Naive thymus-derived CD8-positive, alpha-beta T cell (primary cell): ENCODE data around the gene TNFRSF14. TPM values are rescaled to one million over a fixed set of nuclear protein-coding genes. Genes with fewer than 3 reads are reported as not detected.

Experiments
- ATAC-seq, 2 donors: fragments of 150-1000 bp; cut with Tn5 transposase in 1 of 2; sonication (Bioruptor Pico), chemical (Tn5 transposase) in 1 of 2; 1 replicate in 1 of 2; 2 replicates in 1 of 2; pipeline ENCODE4 v1.10.0; 2021; ENCODE audit warnings: mild to moderate bottlenecking in 2 of 2, moderate library complexity in 2 of 2
- POLR2A ChIA-PET: fragments of 350-600 bp; sonication (Branson Sonifier 250); formaldehyde crosslinking; loops from one replicate; lab custom pipeline; 2021; ENCODE audit warnings: antibody characterized with exemption; lab: Charles Lee
- DNase-seq, 10 donors: peaks; one replicate each; pipeline versions ENCODE4 v3.0.0 to v3.0.0-alpha.2; 2020 to 2022
- H3K27ac Mint-ChIP-seq, 10 donors: one replicate each; pipeline ENCODE4 v1.8.0; 2020 to 2022; ENCODE audit warnings: mild to moderate bottlenecking in 10 of 10, mixed read lengths in 10 of 10, moderate library complexity in 4 of 10, inconsistent platforms in 1 of 10
- H3K27me3 Mint-ChIP-seq, 5 donors: one replicate each; pipeline ENCODE4 v1.8.0; 2021 to 2022; ENCODE audit warnings: mixed read lengths in 5 of 5
- H3K36me3 Mint-ChIP-seq, 3 donors: one replicate each; pipeline ENCODE4 v1.8.0; 2020 to 2022; ENCODE audit warnings: mixed read lengths in 3 of 3, mild to moderate bottlenecking in 2 of 3, inconsistent platforms in 1 of 3
- H3K4me1 Mint-ChIP-seq, 4 donors: one replicate each; pipeline ENCODE4 v1.8.0; 2021 to 2022; ENCODE audit warnings: mixed read lengths in 4 of 4
- H3K4me3 Mint-ChIP-seq, 10 donors: one replicate each; pipeline ENCODE4 v1.8.0; 2020 to 2022; ENCODE audit warnings: mild to moderate bottlenecking in 10 of 10, mixed read lengths in 10 of 10, moderate library complexity in 6 of 10, inconsistent platforms in 1 of 10
- H3K9me3 Mint-ChIP-seq, 9 donors: one replicate each; pipeline ENCODE4 v1.8.0; 2020 to 2022; ENCODE audit warnings: mixed read lengths in 9 of 9, mild to moderate bottlenecking in 3 of 9, inconsistent platforms in 1 of 9, moderate library complexity in 1 of 9
- polyA plus RNA-seq, 3 donors: library from polyadenylated mRNA; unstranded; fragments of 300-500 nt; fragmentation: Illumina TruSeq; gene quantifications; one replicate each; pipeline ENCODE4 v1.2.3, GENCODE V29; 2021
- total RNA-seq, 8 experiments: library from RNA in 2 of 8; stranded (reverse) in 2 of 8; gene quantifications; one replicate each; pipeline ENCODE4 v1.2.3 and lab custom pipeline; 2021 to 2026

TNFRSF14 gene
- total and polyA plus RNA-seq, 5 experiments from 2014 or later, result 45.8 to 190 (median 61.6) TPM

DNA sequence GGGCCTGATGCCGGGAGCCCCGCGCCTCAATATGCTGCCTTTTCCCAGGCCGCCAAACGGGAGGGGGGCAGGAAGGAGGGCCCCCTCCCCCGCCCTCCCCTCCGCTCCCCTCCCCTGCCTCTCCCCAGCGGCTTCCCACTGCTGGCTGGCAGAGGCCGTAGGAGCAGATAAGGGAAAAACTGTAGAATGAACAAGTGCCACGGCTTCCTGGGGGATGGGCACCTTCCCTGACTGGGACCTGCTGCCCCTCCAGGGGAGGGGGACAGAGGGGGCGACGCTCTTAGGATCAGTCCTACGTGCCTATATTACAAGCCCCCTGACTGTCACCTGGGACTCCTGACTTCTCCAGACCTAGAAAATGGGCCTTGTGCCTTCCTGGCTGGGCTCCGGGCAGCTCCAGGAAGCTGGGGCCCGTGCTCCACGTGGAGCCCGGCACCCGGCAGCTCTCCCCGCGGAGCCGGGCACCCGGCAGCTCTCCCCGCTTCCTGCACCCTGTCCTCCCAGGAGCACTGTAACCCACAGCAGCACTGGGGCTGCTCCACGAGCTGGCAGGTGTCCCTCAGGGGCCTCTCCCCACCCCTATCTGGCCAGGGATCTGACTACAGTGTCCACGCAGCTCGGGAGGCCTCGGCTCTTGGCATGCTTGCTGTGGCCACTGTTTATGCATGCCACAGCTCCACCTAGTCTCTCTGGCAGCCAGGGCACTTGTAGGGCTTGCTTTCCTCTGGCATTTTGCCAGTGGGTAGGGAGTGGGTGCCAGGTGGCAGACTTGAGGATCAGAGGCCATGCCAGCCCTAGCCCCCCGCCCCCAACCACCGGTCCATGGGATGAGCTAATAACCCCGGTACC lies 25.4 kb upstream of the TNFRSF14 start:
- H3K27me3 Mint-ChIP-seq, result peaks cover 0 to 14% (median 6%) of the 10 kb centered on the region in 5 donors
- H3K4me3 Mint-ChIP-seq, result peak overlapping the region in 8 of 10 donors; percentile 32 to 83 (median 70)
- peak in 1 of 10 donors; percentile 24 for DNase-seq
- POLR2A ChIA-PET, result interaction anchor here (1.0 to 15.0 kb wide), 3 partner anchors 11 to 25 kb away, joined by 3 to 528 read pairs (median 5); partner anchors contain the start of gene TNFRSF14
- no peaks in the 10 kb centered on the region for H3K36me3 Mint-ChIP-seq
- H3K9me3 Mint-ChIP-seq, result no peaks in the 10 kb centered on the region
- ATAC-seq, result no peak
- H3K27ac Mint-ChIP-seq, result peak overlapping the region in 1 of 10 donors; percentile 61
- H3K4me1 Mint-ChIP-seq, result peaks cover 7 to 23% (median 16%) of the 10 kb centered on the region in 4 donors

- DNase-seq, result no peak
- H3K36me3 Mint-ChIP-seq, result no peaks in the 10 kb centered on the region
- H3K9me3 Mint-ChIP-seq, result no peaks in the 10 kb centered on the region
- H3K27ac Mint-ChIP-seq, result no peak overlapping the region
- H3K4me1 Mint-ChIP-seq, result peaks cover 0 to 14% (median 8%) of the 10 kb centered on the region in 4 donors
- H3K4me3 Mint-ChIP-seq, result no peak overlapping the region
- peaks cover 0 to 14% (median 8%) of the 10 kb centered on the region in 5 donors for H3K27me3 Mint-ChIP-seq
- POLR2A ChIA-PET, result interaction anchor here (1.0 to 15.0 kb wide), 5 partner anchors 8 to 117 kb away, joined by 3 to 528 read pairs (median 3); partner anchors contain the start of gene PANK4
- ATAC-seq, result no peak
Observed at GRCh38 chr1:2532485-2533160, 23.5 kb upstream of the TNFRSF14 start.

GRCh38 chr1:2533365-2533764 lies 22.8 kb upstream of the TNFRSF14 start:
- Mint-ChIP-seq H3K36me3 (no peaks in the 10 kb centered on the region), H3K9me3 (no peaks in the 10 kb centered on the region), H3K27me3 (peaks cover 0 to 14% (median 8%) of the 10 kb centered on the region in 5 donors), H3K27ac (peak overlapping the region in 1 of 10 donors; percentile 25), H3K4me1 (peaks cover 0 to 14% (median 7%) of the 10 kb centered on the region in 4 donors), H3K4me3 (no peak overlapping the region)
- no peak for ATAC-seq
- POLR2A ChIA-PET, result interaction anchor here (0.7 to 15.0 kb wide), 3 partner anchors 9 to 40 kb away, joined by 3 to 528 read pairs (median 21); partner anchors contain the start of gene PANK4
- DNase-seq, result no peak

GRCh38 chr1:2534315-2534686 lies 21.9 kb upstream of the TNFRSF14 start:
- no peak for ATAC-seq
- POLR2A ChIA-PET, result interaction anchor here (1.0 to 15.0 kb wide), 4 partner anchors 9 to 119 kb away, joined by 3 to 528 read pairs (median 12); partner anchors contain the start of gene PANK4
- DNase-seq, result no peak

DNA sequence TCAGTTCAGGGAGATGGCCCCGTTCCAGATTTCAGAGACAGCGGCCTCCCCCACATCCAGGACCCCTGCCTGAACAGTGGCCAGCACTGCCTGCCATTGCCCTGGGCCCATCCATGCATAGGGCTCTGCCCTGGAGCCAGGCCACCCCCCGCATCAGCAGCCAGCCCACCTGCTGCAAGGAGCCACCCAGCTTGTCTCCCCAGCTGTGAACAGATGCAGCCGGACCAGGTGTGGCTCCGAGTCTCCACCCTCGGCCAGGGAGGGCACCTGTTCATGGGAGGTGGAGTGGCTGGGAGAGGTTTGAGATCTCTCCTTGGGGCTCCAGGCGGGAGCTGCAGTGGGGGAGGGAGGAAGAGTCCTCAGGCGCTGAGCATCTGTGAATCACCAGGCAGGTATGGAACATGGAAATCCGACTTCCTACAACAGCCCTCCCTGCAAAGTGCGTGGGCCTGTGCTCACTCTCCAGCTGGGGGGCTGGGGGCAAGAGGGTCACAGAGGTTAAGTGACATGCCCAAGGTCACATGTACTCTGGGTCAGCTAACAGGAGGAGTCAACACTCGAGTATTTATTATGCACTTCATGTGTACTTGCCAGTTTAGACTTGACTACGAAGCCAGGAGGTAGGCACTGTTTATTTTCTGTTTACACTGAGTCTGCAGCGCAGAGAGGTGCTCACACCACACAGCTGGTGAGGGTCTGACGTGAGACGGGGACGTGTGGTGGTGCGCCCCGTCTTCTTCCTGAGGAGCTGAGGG lies 21.3 kb upstream of the TNFRSF14 start:
- peaks cover 0 to 9% (median 4%) of the 10 kb centered on the region in 4 donors for H3K4me1 Mint-ChIP-seq
- DNase-seq (no peak), ATAC-seq (no peak)
- peaks cover 0 to 12% (median 8%) of the 10 kb centered on the region in 5 donors for H3K27me3 Mint-ChIP-seq
- H3K9me3 Mint-ChIP-seq, result no peaks in the 10 kb centered on the region
- no peak overlapping the region for H3K27ac Mint-ChIP-seq
- H3K4me3 Mint-ChIP-seq, result no peak overlapping the region
- H3K36me3 Mint-ChIP-seq, result no peaks in the 10 kb centered on the region
- POLR2A ChIA-PET, result interaction anchor here (0.8 to 15.0 kb wide), 5 partner anchors 9 to 119 kb away, joined by 3 to 528 read pairs (median 3); partner anchors contain the start of gene PANK4

More at GRCh38 chr1:2534315-2534686, 21.9 kb upstream of the TNFRSF14 start:
- Mint-ChIP-seq H3K9me3 (no peaks in the 10 kb centered on the region), H3K36me3 (no peaks in the 10 kb centered on the region), H3K27me3 (peaks cover 0 to 12% (median 8%) of the 10 kb centered on the region in 5 donors), H3K4me1 (peaks cover 0 to 8% (median 4%) of the 10 kb centered on the region in 4 donors), H3K27ac (no peak overlapping the region), H3K4me3 (no peak overlapping the region)

GRCh38 chr1:2535455-2535854 lies 20.7 kb upstream of the TNFRSF14 start:
- H3K27ac Mint-ChIP-seq, result no peak overlapping the region
- DNase-seq (no peak), ATAC-seq (no peak)
- no peaks in the 10 kb centered on the region for H3K9me3 Mint-ChIP-seq
- no peak overlapping the region for H3K4me3 Mint-ChIP-seq
- H3K36me3 Mint-ChIP-seq, result no peaks in the 10 kb centered on the region
- peaks cover 0 to 12% (median 8%) of the 10 kb centered on the region in 5 donors for H3K27me3 Mint-ChIP-seq
- H3K4me1 Mint-ChIP-seq, result peaks cover 0 to 9% (median 4%) of the 10 kb centered on the region in 4 donors
- POLR2A ChIA-PET, result interaction anchor here (0.8 to 15.0 kb wide), 5 partner anchors 8 to 120 kb away, joined by 3 to 528 read pairs (median 3); partner anchors contain the start of gene PANK4

DNA sequence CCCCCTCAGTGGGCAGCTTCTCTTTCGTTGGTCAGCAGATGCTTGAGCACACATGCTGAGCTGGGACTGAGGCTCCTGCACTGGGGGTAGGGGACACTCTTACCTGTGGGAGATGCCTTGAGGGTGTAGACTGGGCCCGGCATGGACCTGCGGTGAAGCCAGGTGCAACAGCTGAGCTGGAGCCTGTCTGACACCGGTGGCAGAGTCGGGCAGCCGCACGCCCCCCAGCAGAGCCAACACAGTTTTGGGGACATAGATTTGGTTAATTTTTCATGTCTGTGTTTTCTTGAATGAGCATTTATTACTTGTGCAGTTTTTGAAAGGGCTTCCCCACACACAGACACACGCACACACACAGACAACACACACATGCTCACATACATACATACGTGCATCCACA lies 20.2 kb upstream of the TNFRSF14 start:
- Mint-ChIP-seq H3K36me3 (no peaks in the 10 kb centered on the region), H3K9me3 (no peaks in the 10 kb centered on the region), H3K4me3 (no peak overlapping the region), H3K4me1 (peaks cover 0 to 7% (median under 1%) of the 10 kb centered on the region in 4 donors), H3K27me3 (peaks cover 0 to 10% (median 6%) of the 10 kb centered on the region in 5 donors), H3K27ac (no peak overlapping the region)
- POLR2A ChIA-PET, result interaction anchor here (5.2 to 15.0 kb wide), 2 partner anchors 8 to 11 kb away, joined by 21 to 528 read pairs; partner anchors contain the start of gene PANK4
- no peak for DNase-seq
- no peak for ATAC-seq

DNA sequence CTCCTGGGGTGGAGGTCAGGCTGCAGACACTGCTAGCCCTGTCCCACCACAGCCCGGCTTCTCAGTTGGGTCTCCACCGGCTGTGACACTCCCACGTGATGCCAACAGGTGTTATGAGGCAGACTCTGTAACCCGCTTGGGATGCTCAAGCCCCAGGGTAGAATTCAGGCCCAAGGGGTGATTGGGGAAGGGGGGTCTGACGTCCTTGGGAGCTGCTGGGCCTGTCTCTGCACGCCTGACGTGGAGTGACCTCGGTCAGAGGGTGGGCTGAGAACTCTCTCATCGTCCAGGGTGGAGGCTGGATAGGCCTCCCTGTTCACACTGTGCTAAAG lies 18.4 kb upstream of the TNFRSF14 start:
- ATAC-seq (no peak), DNase-seq (no peak)
- Mint-ChIP-seq H3K27me3 (peaks cover 0 to 5% (median 0%) of the 10 kb centered on the region in 5 donors), H3K4me3 (no peak overlapping the region), H3K36me3 (no peaks in the 10 kb centered on the region), H3K4me1 (peaks cover 0 to 13% (median 3%) of the 10 kb centered on the region in 4 donors), H3K9me3 (no peaks in the 10 kb centered on the region), H3K27ac (no peak overlapping the region)
- POLR2A ChIA-PET, result interaction anchor here (13.3 to 15.0 kb wide), 2 partner anchors 6 to 7 kb away, joined by 528 read pairs; partner anchors contain the start of genes HES5 and PANK4

GRCh38 chr1:2538376-2538775 lies 17.8 kb upstream of the TNFRSF14 start:
- Mint-ChIP-seq H3K9me3 (no peaks in the 10 kb centered on the region), H3K4me3 (no peak overlapping the region), H3K27me3 (peaks cover 0 to 2% (median 0%) of the 10 kb centered on the region in 5 donors), H3K4me1 (peaks cover 0 to 13% (median 3%) of the 10 kb centered on the region in 4 donors), H3K27ac (peak overlapping the region in 1 of 10 donors; percentile 18), H3K36me3 (no peaks in the 10 kb centered on the region)
- ATAC-seq, result no peak
- POLR2A ChIA-PET, result interaction anchor here (13.3 kb wide), 1 partner anchor 8 kb away, joined by 528 read pairs; the partner anchor contains the start of genes HES5 and PANK4
- DNase-seq, result no peak

- DNase-seq, result no peak
- no peak overlapping the region for H3K4me3 Mint-ChIP-seq
- H3K27ac Mint-ChIP-seq, result no peak overlapping the region
- H3K36me3 Mint-ChIP-seq, result no peaks in the 10 kb centered on the region
- H3K4me1 Mint-ChIP-seq, result peaks cover 1 to 13% (median 4%) of the 10 kb centered on the region in 4 donors
- ATAC-seq, result no peak
- POLR2A ChIA-PET, result interaction anchor here (1.3 to 13.3 kb wide), 2 partner anchors 8 to 10 kb away, joined by 3 to 528 read pairs; partner anchors contain the start of genes HES5 and PANK4
- peaks cover 0 to 2% (median 0%) of the 10 kb centered on the region in 5 donors for H3K27me3 Mint-ChIP-seq
- no peaks in the 10 kb centered on the region for H3K9me3 Mint-ChIP-seq
Observed at GRCh38 chr1:2538872-2539271, 17.3 kb upstream of the TNFRSF14 start.

GRCh38 chr1:2539312-2539907 lies 16.8 kb upstream of the TNFRSF14 start:
- Mint-ChIP-seq H3K4me1 (peaks cover 1 to 18% (median 9%) of the 10 kb centered on the region in 4 donors), H3K27ac (no peak overlapping the region), H3K27me3 (peaks cover 0 to 2% (median 0%) of the 10 kb centered on the region in 5 donors), H3K36me3 (no peaks in the 10 kb centered on the region), H3K9me3 (no peaks in the 10 kb centered on the region), H3K4me3 (no peak overlapping the region)
- ATAC-seq, result peak in 1 of 2 donors; percentile 37
- peak in 2 of 10 donors; percentile 30 to 32 for DNase-seq
- POLR2A ChIA-PET, result interaction anchor here (1.3 to 13.3 kb wide), 2 partner anchors 9 kb away, joined by 3 to 528 read pairs; partner anchors contain the start of genes HES5 and PANK4
